Uterus (tissue), 2 donors: ENCODE results near the gene ETHE1.

Source experiments
- POLR2A ChIP-seq, 2 donors: fragments of 450-650 bp; IDR thresholded peaks; one replicate each; pipeline ENCODE4 v1.6.1; 2016; ENCODE audit warnings: antibody characterized with exemption in 2 of 2, mild to moderate bottlenecking in 1 of 2, moderate library complexity in 1 of 2
- TF ChIP-seq, protein P1 (sequence below), 4 experiments: fragments of 200-600 bp in 2 of 4; fragments of 450-650 bp in 2 of 4; sonication (generic) in 2 of 4; IDR thresholded peaks; one replicate each; pipeline ENCODE4 v1.5.1; 2016 to 2019; ENCODE audit warnings: antibody characterized with exemption in 4 of 4, mild to moderate bottlenecking in 2 of 4, moderate library complexity in 1 of 4

DNA sequence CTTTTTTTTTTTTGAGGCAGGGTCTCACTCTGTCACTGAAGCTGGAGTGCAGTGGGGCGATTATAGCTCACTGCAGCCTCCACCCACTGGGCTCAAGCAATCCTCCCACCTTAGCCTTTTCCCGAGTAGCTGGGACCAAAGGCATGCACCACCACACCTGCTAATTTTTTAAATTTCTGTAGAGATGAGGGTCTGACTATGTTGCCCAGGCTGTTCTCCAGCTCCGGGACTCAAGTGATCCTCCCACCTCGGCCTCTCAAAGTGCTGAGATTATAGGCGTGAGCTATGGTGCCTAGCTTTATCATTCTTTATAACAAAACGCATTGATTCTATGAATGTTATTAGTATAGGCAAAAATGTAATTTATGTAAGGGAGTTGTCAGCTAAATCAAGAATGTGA lies 43.7 kb downstream of the ETHE1 start:
- TF ChIP-seq, protein P1, sequence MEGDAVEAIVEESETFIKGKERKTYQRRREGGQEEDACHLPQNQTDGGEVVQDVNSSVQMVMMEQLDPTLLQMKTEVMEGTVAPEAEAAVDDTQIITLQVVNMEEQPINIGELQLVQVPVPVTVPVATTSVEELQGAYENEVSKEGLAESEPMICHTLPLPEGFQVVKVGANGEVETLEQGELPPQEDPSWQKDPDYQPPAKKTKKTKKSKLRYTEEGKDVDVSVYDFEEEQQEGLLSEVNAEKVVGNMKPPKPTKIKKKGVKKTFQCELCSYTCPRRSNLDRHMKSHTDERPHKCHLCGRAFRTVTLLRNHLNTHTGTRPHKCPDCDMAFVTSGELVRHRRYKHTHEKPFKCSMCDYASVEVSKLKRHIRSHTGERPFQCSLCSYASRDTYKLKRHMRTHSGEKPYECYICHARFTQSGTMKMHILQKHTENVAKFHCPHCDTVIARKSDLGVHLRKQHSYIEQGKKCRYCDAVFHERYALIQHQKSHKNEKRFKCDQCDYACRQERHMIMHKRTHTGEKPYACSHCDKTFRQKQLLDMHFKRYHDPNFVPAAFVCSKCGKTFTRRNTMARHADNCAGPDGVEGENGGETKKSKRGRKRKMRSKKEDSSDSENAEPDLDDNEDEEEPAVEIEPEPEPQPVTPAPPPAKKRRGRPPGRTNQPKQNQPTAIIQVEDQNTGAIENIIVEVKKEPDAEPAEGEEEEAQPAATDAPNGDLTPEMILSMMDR (IDR thresholded peaks at IDR 0.05), result no peak
- TF ChIP-seq POLR2A (IDR thresholded peaks at IDR 0.05), result no peak
